Lower leg skin (tissue), 4 donors: ENCODE measurements around the gene SNAPC2. TPM values are rescaled to one million over a fixed set of nuclear protein-coding genes. Genes with fewer than 3 reads are reported as not detected.
"Not testable (repeated sequence)": the region's sequence is repeated elsewhere in the genome, so short reads cannot be mapped to it uniquely, and the experiment has no call there.

Source experiments
- DNase-seq, 2 donors: peaks; one replicate each; pipeline ENCODE4 v3.0.0-alpha.2; 2019; ENCODE audit warnings: low spot score in 2 of 2
- H3K4me3 ChIP-seq: fragments of 200-600 bp; sonication (generic); 2 replicates; pipeline ENCODE4 v1.5.1; 2017; ENCODE audit warnings: mild to moderate bottlenecking, low read depth; ENCODE audit not compliant: poor library complexity, severe bottlenecking
- POLR2A ChIP-seq, 2 donors: fragments of 450-650 bp; IDR thresholded peaks; one replicate each; pipeline ENCODE4 v1.6.1; 2016 to 2017; ENCODE audit warnings: antibody characterized with exemption in 2 of 2, mild to moderate bottlenecking in 1 of 2, moderate library complexity in 1 of 2
- WGBS, 2 donors: methylation state at CpG; one replicate each; pipeline ENCODE4 v1.1.5; 2018; 5-methylcytosine and 5-hydroxymethylcytosine counted together
- intact Hi-C: fragments of 100-400 bp; cut with DNase I; formaldehyde crosslinking; loops from one replicate; pipeline ENCODE4 v1.15.0; 2023; ENCODE audit warnings: low total_unique reads
- total RNA-seq, 4 donors: library from RNA; depleted of rRNA; stranded (reverse); fragments of >200 nt; gene quantifications; one replicate each; pipeline ENCODE4 v1.1.0, GENCODE V29; 2016
- TF ChIP-seq, protein P1 (sequence below), 3 donors: fragments of 450-650 bp; IDR thresholded peaks; one replicate each; pipeline ENCODE4 v1.5.1; 2016; ENCODE audit warnings: antibody characterized with exemption in 3 of 3, mild to moderate bottlenecking in 3 of 3, moderate library complexity in 2 of 3

SNAPC2 gene
- total RNA-seq, 4 donors from 2014 or later, result 15.7 to 26.4 (median 24.6) TPM

DNA sequence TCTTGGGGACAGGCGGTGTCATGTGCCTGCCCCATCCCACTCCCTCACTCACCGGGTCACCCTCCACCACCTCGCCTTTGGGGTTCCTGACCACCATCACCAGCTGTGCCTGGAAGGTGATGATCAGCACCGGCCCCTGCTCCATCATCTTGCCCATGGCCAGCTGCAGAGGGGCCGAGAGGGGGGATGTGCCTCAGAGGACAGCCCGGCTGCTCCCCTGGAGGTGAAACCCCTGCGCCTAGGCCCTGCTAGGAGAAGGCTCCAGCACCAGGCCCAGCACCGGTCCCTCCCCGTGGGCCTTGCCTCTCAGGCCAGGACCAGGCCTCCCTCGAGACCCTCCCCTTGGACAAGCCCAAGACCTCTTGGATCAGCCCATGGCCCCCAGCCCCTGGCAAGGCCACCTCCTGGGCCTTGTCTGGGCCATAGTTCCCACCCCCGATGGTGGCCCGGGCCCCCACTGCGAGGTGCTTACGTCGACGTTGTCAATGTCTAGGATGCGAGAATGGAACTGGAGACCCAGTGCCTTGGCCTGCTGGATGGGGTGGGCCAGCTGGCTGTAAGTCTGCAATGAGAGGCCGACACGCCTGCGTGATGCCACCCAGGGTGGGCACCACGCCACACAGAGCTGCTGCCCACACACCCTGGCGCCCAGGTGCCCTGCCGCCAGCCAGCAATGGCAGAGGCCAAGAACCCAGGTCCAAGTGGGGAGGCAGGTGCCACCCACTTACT is 7.6 kb downstream of the SNAPC2 start:
- DNase-seq, result no peak
- intact Hi-C loops, result loop anchor here (1.0 to 5.0 kb wide), 2 partner anchors 15 to 75 kb away; no protein-coding TSS in a partner anchor
- WGBS, 2 donors, result 69 to 70% methylated on average over 15 to 17 of the region's 23 CpGs
- no peak overlapping the region for H3K4me3 ChIP-seq
- TF ChIP-seq, protein P1, sequence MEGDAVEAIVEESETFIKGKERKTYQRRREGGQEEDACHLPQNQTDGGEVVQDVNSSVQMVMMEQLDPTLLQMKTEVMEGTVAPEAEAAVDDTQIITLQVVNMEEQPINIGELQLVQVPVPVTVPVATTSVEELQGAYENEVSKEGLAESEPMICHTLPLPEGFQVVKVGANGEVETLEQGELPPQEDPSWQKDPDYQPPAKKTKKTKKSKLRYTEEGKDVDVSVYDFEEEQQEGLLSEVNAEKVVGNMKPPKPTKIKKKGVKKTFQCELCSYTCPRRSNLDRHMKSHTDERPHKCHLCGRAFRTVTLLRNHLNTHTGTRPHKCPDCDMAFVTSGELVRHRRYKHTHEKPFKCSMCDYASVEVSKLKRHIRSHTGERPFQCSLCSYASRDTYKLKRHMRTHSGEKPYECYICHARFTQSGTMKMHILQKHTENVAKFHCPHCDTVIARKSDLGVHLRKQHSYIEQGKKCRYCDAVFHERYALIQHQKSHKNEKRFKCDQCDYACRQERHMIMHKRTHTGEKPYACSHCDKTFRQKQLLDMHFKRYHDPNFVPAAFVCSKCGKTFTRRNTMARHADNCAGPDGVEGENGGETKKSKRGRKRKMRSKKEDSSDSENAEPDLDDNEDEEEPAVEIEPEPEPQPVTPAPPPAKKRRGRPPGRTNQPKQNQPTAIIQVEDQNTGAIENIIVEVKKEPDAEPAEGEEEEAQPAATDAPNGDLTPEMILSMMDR (IDR thresholded peaks at IDR 0.05), result no peak
- TF ChIP-seq POLR2A (IDR thresholded peaks at IDR 0.05), result no peak

DNA sequence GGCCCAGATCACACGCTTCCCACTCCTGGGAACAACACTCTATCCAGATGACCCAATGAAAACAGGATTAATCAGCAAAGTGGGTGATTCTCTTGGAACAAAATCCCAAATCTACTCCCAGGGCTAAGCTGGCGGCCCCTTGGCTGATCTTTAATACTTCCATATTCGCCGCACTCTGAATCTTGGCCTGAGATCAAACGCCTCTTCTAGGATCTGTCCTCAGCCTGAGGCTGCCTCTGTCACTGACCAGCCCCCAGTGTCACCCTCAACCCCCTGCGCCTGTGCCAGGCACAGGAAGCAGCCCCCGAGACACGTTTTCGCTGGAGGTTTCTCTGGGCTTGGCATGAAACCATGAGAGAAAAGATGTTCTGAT is 8.2 kb downstream of the SNAPC2 start:
- TF ChIP-seq, protein P1 (IDR thresholded peaks at IDR 0.05), result no peak
- no peak for TF ChIP-seq POLR2A (IDR thresholded peaks at IDR 0.05)
- 35 to 42% methylated on average over 9 of the region's 9 CpGs for WGBS, 2 donors
- no peak overlapping the region for H3K4me3 ChIP-seq
- intact Hi-C loops, result loop anchor here (5.0 kb wide), 1 partner anchor 76 kb away; no protein-coding TSS in a partner anchor
- no peak for DNase-seq

DNA sequence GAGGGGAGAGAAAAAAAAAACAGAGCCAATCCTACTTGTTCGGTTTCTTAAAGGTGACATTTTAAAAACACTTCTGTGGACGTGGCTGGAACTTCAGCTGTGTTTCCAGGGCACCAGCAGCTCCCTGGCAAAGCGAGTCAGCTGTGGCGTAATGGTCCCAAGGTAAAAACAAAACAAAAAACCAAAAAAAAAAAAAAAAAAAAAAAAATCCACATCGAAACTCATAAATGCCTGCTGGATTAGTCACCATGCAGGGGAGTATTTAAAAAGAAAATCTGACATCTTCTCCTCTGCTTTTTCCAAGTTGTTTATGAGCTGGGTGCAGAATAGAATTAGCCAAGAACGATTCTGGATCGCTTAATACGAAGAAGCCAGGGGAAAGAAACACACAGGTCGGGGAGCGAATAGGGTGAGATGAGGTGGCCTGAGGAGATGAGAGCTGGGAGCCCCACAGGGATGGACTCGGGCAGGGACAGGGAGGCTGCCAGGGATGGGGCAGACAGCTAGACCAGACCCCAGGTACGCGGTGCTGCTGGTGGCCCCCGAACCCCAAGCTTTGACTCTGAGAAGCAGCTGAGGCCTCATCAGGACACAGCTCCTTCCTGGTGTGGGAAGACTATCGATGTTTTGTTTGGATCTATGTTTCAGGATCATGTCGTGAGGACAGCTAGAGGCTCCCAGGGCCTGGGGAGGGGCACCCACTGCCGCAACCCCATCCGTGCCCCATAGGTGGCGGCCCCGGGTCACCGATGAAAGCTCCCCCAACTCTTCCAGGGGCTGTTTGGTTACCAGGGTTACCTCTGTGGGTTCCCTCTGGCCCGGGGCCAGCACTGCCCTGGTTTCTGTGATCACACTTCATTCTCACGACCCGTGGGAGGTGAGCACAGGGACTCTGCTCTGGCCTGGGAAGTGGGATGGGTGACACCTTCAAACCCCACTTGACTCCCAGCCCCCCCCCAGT is 8.9 kb downstream of the SNAPC2 start:
- no peak overlapping the region for H3K4me3 ChIP-seq
- no peak for TF ChIP-seq POLR2A (IDR thresholded peaks at IDR 0.05)
- TF ChIP-seq, protein P1 (IDR thresholded peaks at IDR 0.05), result no peak
- WGBS, 2 donors, result 23 to 39% methylated on average over 24 of the region's 24 CpGs
- intact Hi-C loops, result loop anchor here (5.0 kb wide), 1 partner anchor 77 kb away; no protein-coding TSS in a partner anchor
- DNase-seq, result no peak

DNA sequence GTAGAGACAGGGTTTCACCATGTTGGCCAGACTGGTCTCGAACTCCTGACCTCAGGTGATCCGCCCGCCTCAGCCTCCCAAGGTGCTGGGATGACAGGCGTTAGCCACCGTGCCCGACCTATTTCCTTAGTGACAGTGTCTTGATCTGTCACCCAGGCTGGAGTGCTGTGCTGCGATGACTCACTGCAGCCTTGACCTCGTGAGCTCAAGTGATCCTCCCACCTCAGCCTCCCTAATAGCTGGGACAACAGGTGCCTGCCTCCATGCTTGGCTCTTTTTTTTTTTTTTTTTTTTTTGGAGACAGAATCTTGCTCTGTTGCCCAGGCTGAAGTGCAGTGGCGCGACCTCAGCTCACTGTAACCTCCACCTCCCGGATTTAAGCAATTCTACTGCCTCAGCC is 9.9 kb downstream of the SNAPC2 start:
- intact Hi-C loops, H3K4me3 ChIP-seq, DNase-seq: not testable (repeated sequence)
- 81 to 89% methylated on average over 9 to 11 of the region's 11 CpGs for WGBS, 2 donors

DNA sequence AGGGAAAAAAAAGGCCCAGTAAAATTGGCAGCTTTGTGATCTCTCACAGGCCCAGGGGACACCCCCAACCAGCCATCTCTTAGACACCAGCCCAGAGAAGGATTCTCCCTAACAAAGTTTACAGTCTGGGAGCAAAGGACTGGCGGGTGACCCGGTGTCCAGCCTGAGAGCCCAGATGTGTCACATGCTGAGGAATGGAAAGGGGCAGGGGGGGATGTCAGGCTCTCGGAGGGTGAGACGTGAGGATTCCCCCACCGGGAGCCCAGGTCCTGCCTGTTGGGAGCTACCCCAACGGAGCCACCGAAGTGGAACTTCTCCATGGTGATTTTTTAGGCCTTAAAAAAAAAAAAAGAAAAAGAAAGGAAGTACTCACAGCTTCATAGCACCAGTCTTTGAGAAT is 10.6 kb downstream of the SNAPC2 start:
- H3K4me3 ChIP-seq, result no peak overlapping the region
- intact Hi-C loops, result no loop called here
- 75 to 92% methylated on average over 7 of the region's 7 CpGs for WGBS, 2 donors
- no peak for TF ChIP-seq POLR2A (IDR thresholded peaks at IDR 0.05)
- TF ChIP-seq, protein P1 (IDR thresholded peaks at IDR 0.05), result no peak
- no peak for DNase-seq
